DOHH2 (cell line): ENCODE results near the gene CAB39L.

Experiments used
- H3F3A ChIP-seq: fragments of 200-600 bp; sonication (generic), shearing (Covaris generic); 2 replicates; pipeline ENCODE4 v1.6.0; 2016; ENCODE audit warnings: antibody characterized with exemption, mild to moderate bottlenecking; ENCODE audit not compliant: control insufficient read depth, insufficient read depth
- H3K27ac ChIP-seq: fragments of 200-600 bp; sonication (generic); 2 replicates; pipeline ENCODE4 v1.5.1; 2014; ENCODE audit warnings: low read depth, mild to moderate bottlenecking, low read length, moderate library complexity
- H3K27me3 ChIP-seq: fragments of 200-600 bp; sonication (generic); 2 replicates; pipeline ENCODE4 v1.6.1; 2014; ENCODE audit warnings: mild to moderate bottlenecking, low read length, mixed read lengths; ENCODE audit not compliant: control insufficient read depth
- H3K36me3 ChIP-seq: fragments of 200-600 bp; sonication (generic); 2 replicates; pipeline ENCODE4 v1.6.1; 2014; ENCODE audit warnings: mild to moderate bottlenecking, low read length, moderate library complexity, mixed read lengths; ENCODE audit not compliant: control insufficient read depth
- H3K4me1 ChIP-seq: fragments of 200-600 bp; sonication (generic); 2 replicates; pipeline ENCODE4 v1.6.1; 2014; ENCODE audit warnings: mild to moderate bottlenecking, low read length, mixed read lengths; ENCODE audit not compliant: control insufficient read depth
- H3K4me2 ChIP-seq: fragments of 200-600 bp; sonication (generic); 2 replicates; pipeline ENCODE4 v1.6.0; 2014; ENCODE audit warnings: mild to moderate bottlenecking, low read length, moderate library complexity
- H3K4me3 ChIP-seq: fragments of 200-600 bp; sonication (generic); 2 replicates; pipeline ENCODE4 v1.5.1; 2014; ENCODE audit warnings: mild to moderate bottlenecking, low read length, mixed read lengths
- H3K79me2 ChIP-seq: fragments of 200-600 bp; sonication (generic); 2 replicates; pipeline ENCODE4 v1.6.1; 2014; ENCODE audit warnings: mild to moderate bottlenecking, low read length, mixed read lengths; ENCODE audit not compliant: control insufficient read depth
- H3K9me2 ChIP-seq: fragments of 200-600 bp; sonication (generic); replicated peaks from 2 replicates; pipeline ENCODE4 v1.6.1; 2014; ENCODE audit warnings: mild to moderate bottlenecking, low read length, mixed read lengths; ENCODE audit not compliant: control insufficient read depth
- H3K9me3 ChIP-seq: fragments of 200-600 bp; sonication (generic); 2 replicates; pipeline ENCODE4 v1.6.1; 2014; ENCODE audit warnings: antibody characterized with exemption, low read length, mixed read lengths; ENCODE audit not compliant: control insufficient read depth, insufficient read depth
- H4K20me1 ChIP-seq: fragments of 200-600 bp; sonication (generic); 2 replicates; pipeline ENCODE4 v1.6.0; 2014; ENCODE audit warnings: low read depth, mild to moderate bottlenecking, antibody characterized with exemption, low read length, moderate library complexity; ENCODE audit not compliant: control insufficient read depth, insufficient read depth
- EZH2phosphoT487 ChIP-seq: fragments of 200-600 bp; sonication (generic); IDR thresholded peaks from 2 replicates; pipeline ENCODE4 v1.6.1; 2017; ENCODE audit warnings: borderline replicate concordance, mild to moderate bottlenecking, antibody characterized with exemption, low read length, moderate library complexity, mixed read lengths
- TF ChIP-seq, protein P1 (sequence below): fragments of 200-600 bp; sonication (generic); IDR thresholded peaks from one replicate; pipeline ENCODE4 v1.5.1; 2014; ENCODE audit warnings: antibody characterized with exemption, mild to moderate bottlenecking, low read depth, low read length; ENCODE audit not compliant: poor library complexity, severe bottlenecking

CAB39L gene

DNA sequence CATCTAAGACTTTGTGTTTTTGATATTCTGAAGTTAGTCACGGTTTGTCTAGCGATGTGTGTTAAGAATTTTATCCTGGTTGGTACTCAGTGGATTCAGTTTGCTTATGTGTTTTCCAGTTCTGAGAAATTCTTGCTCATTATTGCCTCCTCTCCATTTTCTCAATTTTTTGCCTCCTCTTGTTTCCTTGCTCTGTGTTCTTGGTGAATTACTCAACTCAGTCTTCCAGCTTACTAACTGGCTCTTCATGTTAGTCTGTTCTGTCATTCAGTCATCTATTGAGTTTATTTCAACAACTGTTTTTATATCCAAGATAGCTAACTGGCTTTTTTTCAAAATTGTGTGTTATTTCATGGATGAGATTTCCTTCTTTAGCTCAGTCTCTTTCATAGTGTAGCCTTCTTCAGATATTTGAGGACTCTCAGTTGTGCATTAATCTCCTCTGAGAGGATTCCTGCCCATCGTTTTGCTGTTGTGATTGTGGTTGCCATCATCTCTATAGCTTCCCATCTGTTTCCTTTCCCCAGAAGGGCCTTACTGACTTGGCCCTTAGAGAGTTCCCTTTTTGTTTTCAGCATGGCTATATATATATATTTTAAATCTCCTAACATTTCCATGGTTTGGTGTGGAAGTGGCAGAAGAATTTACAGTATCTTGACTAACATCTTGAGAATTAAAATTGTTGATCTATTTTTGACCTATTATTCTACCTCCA, 6.4 kb upstream of the CAB39L start:
- Histone ChIP-seq H3K9me3 (no peaks in the 10 kb centered on the region), H3K4me1 (peaks cover 82% of the 10 kb centered on the region), H3K79me2 (peaks cover 84% of the 10 kb centered on the region), H3F3A (peaks cover 9% of the 10 kb centered on the region; the same call in 1 of the 2 replicates), H3K36me3 (peaks cover 61% of the 10 kb centered on the region), H3K27ac (peak overlapping the region; percentile 30), H3K27me3 (no peaks in the 10 kb centered on the region), H3K4me2 (peak overlapping the region; percentile 51), H4K20me1 (no peaks in the 10 kb centered on the region), H3K4me3 (peak overlapping the region; percentile 15), H3K9me2 (no peaks in the 10 kb centered on the region)
- TF ChIP-seq, protein P1, sequence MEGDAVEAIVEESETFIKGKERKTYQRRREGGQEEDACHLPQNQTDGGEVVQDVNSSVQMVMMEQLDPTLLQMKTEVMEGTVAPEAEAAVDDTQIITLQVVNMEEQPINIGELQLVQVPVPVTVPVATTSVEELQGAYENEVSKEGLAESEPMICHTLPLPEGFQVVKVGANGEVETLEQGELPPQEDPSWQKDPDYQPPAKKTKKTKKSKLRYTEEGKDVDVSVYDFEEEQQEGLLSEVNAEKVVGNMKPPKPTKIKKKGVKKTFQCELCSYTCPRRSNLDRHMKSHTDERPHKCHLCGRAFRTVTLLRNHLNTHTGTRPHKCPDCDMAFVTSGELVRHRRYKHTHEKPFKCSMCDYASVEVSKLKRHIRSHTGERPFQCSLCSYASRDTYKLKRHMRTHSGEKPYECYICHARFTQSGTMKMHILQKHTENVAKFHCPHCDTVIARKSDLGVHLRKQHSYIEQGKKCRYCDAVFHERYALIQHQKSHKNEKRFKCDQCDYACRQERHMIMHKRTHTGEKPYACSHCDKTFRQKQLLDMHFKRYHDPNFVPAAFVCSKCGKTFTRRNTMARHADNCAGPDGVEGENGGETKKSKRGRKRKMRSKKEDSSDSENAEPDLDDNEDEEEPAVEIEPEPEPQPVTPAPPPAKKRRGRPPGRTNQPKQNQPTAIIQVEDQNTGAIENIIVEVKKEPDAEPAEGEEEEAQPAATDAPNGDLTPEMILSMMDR: no peak
- no peak for TF ChIP-seq EZH2phosphoT487

DNA sequence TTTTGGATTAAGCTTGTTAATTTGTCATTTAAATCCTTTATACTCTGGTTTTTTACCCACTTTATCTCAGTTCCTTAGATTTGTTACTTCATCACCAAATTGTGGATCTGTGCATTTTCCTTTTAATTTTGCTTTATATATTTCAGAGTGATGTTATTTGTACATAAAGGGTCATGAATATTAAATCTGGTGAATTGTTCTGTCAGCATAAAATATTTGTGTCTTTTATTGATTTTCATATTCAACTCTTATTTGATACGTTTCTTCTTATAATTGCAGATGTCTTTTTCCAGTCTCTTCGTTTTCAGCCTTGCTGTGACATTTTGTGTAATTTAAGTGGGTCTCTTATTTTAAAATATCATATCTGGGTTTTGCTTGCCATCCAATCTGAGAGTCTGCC, 4.9 kb upstream of the CAB39L start:
- Histone ChIP-seq H3K27ac (no peak overlapping the region), H3K4me3 (no peak overlapping the region), H3K9me2 (no peaks in the 10 kb centered on the region), H3K79me2 (peaks cover 84% of the 10 kb centered on the region), H4K20me1 (no peaks in the 10 kb centered on the region), H3K4me1 (peaks cover 68% of the 10 kb centered on the region), H3F3A (peaks cover 16% of the 10 kb centered on the region), H3K36me3 (peaks cover 68% of the 10 kb centered on the region), H3K4me2 (peak overlapping the region; percentile 95), H3K9me3 (no peaks in the 10 kb centered on the region), H3K27me3 (no peaks in the 10 kb centered on the region)
- TF ChIP-seq, protein P1: no peak
- TF ChIP-seq EZH2phosphoT487: no peak

DNA sequence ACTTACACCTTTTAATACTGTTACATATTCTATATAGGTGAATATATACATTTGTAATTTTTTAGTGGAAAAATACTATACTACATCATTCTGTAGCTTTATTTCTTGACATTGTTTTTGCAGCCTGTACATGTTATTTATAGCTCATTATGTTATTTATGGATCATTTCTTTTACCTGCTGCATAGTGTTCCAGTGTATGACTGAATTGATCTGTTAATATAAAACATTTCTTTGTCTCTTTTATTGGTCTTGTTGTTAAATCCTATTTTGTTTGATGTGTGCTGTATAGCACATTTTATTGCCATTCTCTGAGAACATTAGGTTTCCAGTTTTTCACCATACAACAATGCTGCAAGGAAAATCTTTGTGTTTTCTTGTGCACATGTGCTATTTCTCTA, 2.6 kb upstream of the CAB39L start:
- H3K36me3 ChIP-seq: peaks cover 56% of the 10 kb centered on the region
- no peaks in the 10 kb centered on the region for H4K20me1 ChIP-seq
- TF ChIP-seq EZH2phosphoT487: no peak
- TF ChIP-seq, protein P1: no peak
- H3F3A ChIP-seq: peaks cover 16% of the 10 kb centered on the region
- H3K4me3 ChIP-seq: peak overlapping the region; percentile 89
- H3K4me1 ChIP-seq: peaks cover 70% of the 10 kb centered on the region
- peak overlapping the region; percentile 94 for H3K27ac ChIP-seq
- no peaks in the 10 kb centered on the region; the same call in 1 of the 2 replicates for H3K9me3 ChIP-seq
- no peaks in the 10 kb centered on the region for H3K27me3 ChIP-seq
- no peaks in the 10 kb centered on the region for H3K9me2 ChIP-seq
- H3K79me2 ChIP-seq: peaks cover 78% of the 10 kb centered on the region
- H3K4me2 ChIP-seq: peak overlapping the region; percentile 95
